ENCODE data around the gene NR5A2.

The NR5A2 gene

GRCh38 chr1:200073286-200073637, 45.8 kb downstream of the NR5A2 start:
- DNase-seq (ENCODE audit: low spot score), result no peak

DNA sequence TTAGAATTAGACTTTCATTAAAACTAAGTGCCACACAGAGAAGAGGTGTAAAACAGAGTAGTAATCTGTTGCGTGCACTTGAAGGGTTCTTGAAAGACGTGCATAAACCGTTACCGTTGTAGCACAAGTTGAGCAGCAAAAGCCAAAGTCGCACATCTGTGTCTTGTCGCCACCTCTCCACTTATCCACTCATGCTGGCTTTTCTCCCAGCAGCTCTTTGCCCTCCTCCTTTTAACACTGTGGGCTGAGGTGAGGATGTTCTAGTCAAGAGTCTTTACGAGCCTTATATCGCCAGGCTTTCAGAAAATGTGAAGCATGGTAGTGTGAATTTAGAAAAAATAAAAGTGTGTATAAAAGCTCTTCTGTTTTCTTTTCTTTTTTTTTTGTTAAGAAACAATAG, 48.0 kb downstream of the NR5A2 start:
- no peak for DNase-seq (ENCODE audit: low spot score)

DNA sequence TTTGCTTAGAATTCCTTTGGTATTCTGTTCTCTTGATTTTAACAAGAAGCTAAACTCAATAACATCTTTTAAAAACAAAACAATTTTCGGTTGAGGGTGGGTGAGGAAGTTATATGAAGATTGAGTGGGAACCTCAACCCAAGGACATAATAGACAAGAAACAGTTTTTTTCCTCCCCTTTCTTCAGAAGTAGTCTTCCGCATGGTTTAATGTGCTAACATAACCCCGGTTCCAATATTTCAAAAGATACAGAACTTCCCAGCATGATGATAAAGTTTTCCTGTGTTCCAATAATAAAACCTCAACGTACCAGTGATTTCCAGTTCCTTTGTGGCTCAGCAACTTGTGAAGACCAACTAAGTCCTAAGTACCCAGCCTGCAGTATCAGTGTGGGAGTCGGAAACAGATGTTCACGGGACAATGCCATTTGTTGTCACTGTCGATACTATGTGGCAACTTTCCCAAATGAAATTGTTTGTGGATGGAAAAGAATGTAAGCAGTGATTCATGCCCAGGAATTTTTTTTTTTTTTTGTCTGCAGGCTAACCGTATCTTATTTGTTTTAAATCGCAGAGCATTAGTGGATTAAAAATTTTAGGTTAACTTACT, 48.5 kb downstream of the NR5A2 start:
- DNase-seq (ENCODE audit: low spot score), result peak; percentile 79

DNA sequence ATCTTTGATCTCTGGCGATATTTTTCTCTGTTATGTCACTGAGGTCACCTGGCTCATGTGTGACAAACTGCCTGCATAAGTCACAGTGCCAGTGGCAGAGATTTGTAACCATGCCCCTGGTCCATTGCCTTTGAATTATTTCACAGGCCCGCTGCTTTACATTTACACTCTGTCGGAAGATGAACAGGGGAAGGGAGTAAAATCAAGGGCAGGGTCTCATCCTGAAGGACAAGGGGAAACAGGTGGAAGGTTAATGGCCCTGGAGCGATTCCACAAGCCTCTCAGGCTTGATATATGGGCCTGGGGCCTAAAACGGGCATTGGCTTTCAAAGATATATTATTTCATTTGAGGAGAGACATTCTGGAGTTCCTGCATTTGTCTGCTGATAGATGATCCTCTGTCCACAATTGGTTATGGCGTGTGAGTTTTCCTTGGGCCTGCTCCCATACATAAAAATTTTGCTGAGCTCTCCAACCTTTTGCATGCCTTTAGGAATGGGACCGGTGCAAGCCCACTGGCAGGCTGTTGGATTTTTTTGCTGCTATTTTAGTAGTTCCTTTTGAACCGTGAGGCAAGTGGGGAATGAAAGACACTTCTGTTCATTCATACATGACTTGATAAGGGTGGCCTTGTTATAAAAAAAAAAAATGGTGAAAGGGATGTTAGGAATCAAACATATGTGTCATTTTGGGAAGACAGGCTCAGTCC, 51.9 kb downstream of the NR5A2 start:
- no peak for DNase-seq (ENCODE audit: low spot score)

GRCh38 chr1:200081151-200081968, 53.9 kb downstream of the NR5A2 start:
- DNase-seq (ENCODE audit: low spot score), result no peak

DNA sequence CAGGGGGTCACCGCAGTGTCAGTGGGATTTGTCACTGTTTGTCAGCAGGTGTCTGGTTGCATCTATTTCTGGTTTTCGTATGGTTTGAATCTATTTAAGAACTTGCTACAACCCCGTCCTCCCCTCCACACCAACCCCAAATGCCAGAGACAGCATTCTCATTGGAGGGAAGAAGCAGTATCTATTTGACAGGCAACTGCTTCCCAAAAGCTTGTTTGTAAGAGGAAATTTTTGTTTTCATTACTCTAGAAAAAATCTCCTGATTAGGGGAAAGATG, 54.4 kb downstream of the NR5A2 start:
- no peak for DNase-seq (ENCODE audit: low spot score)

GRCh38 chr1:200082329-200082728, 54.8 kb downstream of the NR5A2 start:
- peak; percentile 30 for DNase-seq (ENCODE audit: low spot score)

- DNase-seq (ENCODE audit: low spot score), result peak; percentile 19
Observed at GRCh38 chr1:200090252-200091159, 63.0 kb downstream of the NR5A2 start.

DNA sequence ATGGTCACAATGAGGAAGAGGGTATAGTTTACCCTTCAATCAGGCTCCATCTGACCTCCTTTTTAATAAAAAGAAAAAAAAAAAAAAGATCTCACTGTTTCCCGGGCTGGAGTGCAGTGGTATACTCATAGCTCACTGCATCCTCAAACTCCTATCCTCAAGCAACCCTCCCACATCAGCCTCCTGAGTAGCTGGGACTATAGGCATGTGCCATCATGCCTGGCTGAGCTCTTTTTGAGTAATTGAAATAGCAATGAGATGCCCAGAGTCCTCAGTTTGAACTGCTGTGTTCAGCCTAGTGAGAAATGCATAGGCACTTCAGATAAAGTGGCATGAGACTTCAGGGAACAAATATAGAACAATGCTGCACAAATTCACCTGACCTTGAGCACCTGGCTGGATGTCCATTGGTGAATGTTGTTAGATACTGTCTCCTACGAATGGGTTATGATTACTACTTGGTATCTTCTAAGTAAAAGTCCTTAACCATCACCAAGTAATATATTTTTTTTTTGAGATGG, 67.6 kb downstream of the NR5A2 start:
- no peak for DNase-seq (ENCODE audit: low spot score)

DNA sequence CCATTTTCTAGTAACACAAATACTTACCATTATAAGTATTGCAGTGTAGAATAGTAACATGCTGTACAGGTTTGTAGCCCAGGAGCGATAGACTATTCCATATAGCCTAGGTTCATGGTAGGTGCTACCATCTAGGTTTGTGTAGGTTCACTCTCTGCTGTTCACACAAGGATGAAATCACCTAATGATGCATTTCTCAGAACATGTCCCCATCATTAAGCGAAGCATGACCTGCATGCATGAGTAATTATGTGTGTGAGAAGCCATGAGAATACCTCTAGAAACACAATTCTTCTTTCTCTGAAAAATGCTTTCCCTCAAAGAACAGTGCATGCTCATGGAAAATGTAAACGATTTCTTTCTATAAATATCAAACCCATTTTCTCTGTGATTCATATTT, 69.3 kb downstream of the NR5A2 start:
- DNase-seq (ENCODE audit: low spot score), result no peak

DNA sequence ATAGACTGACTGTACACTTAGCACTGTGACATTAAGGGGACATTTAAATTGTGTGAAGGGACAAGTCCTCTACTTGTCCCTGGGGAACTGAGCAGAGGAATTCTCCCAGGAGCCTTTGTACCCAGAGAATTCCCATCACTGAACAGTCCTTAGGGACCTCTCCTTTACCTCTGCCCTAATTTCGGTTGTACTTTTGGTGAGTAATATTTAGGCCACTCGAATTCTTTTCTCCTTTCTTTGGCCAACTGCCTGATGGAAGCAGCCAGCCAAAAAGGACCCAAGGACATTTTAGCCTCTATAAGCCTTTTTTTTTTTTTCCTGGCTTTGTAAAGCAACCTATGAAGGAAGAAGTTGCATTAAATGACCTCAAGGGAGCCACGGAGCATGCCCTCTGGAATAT, 71.5 kb downstream of the NR5A2 start:
- peak; percentile 18 for DNase-seq (ENCODE audit: low spot score)

DNA sequence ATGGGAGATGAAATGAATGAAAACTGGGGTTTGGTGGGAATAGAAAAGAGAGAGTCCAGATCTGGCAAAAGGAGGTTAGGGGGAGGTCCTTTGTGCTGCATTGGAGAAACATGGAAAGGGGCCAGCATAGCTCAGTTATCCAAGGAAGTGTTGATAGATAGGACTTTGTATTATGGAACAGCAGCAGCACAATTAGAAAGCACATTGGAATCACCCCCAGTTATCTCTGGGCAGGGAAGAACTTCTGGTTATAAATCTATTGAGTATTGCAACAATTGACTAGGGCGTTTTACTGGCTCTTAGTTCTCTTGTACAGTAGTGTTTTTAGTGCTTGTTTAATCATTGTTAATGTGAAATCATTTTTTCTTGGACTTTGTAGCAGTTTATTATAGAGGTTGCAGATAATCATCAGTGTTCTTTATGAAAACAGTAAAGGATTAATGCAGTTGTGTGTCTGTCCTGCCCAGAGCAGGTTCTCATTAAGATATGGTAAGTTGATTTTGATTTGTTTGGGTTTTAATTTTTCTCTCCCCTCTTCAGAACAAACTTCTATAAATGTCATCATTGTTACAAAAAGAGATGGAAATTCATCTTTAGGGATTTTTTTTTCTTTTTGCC, 76.6 kb downstream of the NR5A2 start:
- no peak for DNase-seq (ENCODE audit: low spot score)

DNA sequence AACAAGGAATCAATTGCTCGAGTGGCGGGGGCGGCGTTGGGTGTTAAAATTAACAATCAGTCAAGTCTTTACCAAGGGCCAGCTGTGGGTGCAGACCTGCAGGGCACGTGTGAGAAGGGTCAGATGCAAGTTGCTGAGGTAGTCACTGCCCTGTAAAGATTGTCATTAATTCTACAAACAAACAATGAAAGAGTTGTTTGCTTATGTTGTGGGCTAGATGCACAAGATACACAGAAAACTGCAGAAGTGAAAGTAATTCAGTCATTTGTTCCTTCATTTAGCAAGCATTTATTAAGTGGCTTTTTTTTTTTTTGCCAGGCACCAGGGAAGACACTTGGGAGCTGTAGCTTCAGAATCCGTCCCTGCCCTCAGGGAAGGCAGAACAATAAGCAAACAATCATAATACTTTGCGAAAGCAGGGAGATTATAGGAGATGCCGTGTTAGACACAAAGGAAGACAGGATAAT, 79.5 kb downstream of the NR5A2 start:
- no peak for DNase-seq (ENCODE audit: low spot score)

DNA sequence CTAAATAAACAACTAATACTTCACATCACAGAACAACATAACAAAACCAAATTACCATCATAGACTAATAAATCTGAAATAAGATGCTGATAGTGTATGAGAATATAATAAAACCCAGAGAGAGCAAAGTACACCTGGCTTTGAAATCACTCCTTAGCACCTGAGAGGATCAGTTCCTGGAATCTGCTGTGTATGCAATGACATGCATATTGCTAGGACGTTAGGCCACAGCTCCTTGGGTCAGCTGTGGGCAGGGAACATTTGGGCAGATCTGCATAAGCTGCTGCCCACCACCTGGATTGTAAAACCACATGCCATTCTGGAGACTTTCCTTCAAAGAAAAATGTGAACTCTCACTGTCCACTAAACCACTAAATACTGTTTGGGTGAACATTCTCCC, 81.1 kb downstream of the NR5A2 start:
- no peak for DNase-seq (ENCODE audit: low spot score)

DNA sequence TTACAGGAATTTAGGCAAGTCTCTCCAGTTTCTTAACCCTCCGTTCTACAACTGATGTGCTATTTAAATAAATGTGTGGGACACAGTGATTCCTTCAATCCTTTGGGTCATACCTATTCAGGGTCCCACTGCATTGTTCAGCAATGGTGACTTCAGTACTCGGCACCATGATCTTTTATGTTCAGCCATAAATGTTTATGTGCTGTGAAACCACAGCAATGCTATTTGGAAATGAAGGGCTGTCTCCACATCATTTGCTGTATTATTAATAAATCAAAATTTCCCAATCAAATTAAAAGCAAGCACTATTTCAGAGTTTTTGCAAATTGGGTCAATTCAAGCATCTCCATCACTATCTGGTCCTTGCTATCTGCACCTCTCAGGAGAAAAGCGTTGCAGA, 84.8 kb downstream of the NR5A2 start:
- no peak for DNase-seq (ENCODE audit: low spot score)

DNA sequence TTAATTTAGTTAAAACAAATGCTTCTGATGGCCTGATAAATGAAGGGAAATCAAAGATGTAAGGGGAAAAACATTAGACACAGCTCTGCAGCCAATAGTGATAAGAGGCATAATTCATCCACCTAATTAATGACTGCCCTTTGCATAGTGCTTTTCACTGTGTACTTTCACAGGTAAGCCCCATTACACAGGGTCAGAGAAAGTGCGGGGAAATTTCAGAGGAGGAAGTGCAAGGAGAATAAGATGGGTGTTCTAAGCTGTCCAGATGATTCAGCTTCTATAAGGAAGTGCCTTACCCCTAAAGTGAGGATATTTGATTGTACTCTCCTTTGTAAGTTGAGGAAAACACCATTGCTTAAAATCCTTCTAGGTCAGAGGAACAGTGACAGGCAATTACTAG, 88.0 kb downstream of the NR5A2 start:
- DNase-seq (ENCODE audit: low spot score), result no peak

DNA sequence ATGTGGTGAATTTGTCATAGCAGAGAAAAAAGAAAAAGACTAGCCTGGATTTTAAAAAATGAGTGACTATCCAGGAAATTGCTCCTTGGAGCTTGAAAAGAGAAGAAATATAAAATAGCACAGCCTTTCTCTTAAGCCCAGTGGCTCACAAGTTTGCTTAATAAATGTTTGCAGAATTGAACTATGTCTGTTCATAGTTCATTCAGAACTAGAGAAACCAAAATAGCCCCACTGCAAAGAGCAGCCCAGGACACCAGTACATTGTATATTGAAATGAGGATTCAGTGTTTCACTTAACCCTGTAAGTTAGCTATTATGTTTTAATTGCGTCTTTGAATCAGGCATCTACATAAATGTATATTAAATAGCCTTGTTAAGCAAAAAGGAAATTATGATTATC, 88.8 kb downstream of the NR5A2 start:
- no peak for DNase-seq (ENCODE audit: low spot score)

- no peak for DNase-seq (ENCODE audit: low spot score)
Observed at GRCh38 chr1:200118779-200119505, 91.4 kb downstream of the NR5A2 start.

DNA sequence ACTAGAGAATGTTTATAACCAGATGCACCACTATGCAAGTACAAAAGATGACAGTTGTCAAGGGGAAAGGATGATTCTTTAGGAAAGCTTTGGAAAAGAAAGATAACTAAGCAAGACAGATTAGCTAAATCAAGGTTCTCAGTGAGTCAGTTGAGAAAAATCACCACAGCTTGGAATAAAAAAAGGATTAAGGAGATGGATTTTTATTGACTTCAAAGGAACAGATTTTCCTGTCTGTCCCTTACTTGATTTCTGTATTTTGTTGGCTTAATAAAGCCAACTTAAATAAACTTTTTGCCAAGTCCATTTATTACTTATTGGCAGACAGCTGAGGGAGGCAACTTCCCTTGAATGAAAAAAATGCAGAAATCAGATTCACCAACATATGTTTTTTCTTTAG, 93.9 kb downstream of the NR5A2 start:
- no peak for DNase-seq (ENCODE audit: low spot score)

GRCh38 chr1:200124309-200124708, 96.8 kb downstream of the NR5A2 start:
- DNase-seq (ENCODE audit: low spot score), result no peak

DNA sequence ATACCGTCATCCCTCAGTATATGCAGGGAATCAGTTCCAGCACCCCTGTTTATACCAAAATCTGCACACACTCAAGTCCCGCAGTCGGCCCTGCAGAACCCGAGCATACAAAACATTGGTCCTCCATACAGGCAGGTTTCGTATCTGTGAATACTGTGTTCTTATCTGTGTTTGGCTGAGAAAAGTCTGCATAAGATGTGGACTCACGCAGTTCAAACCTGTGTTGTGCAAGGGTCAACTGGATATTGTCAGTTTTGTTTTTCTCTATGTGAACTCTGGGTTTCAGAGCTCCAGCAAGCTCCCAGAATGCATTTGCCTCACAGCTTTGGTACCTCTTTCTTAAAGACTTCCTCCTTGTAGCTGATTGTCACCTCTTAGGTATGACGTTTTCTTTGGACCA, 100.6 kb downstream of the NR5A2 start:
- no peak for DNase-seq (ENCODE audit: low spot score)
